Right atrium auricular region (tissue), 2 donors: ENCODE data around the gene RBM24. TPM values are rescaled to one million over a fixed set of nuclear protein-coding genes. Genes with fewer than 3 reads are reported as not detected.

Experiments
- DNase-seq: peaks from one replicate; pipeline ENCODE4 v3.0.0-alpha.2; 2019; ENCODE audit warnings: low spot score
- H3K27ac ChIP-seq, 2 donors: fragments of 200-600 bp; sonication (generic); 1 replicate in 1 of 2; 2 replicates in 1 of 2; pipeline ENCODE4 v1.5.1; 2016 to 2019
- H3K27me3 ChIP-seq, 2 donors: fragments of 200-600 bp; sonication (generic); one replicate each; pipeline versions ENCODE4 v1.5.1 to v1.6.0; 2017 to 2019
- H3K36me3 ChIP-seq: fragments of 200-600 bp; sonication (generic); one replicate; pipeline ENCODE4 v1.5.1; 2016
- H3K4me1 ChIP-seq, 2 donors: fragments of 200-600 bp; sonication (generic); one replicate each; pipeline versions ENCODE4 v1.5.1 to v1.6.0; 2017 to 2019
- H3K4me3 ChIP-seq, 2 donors: fragments of 200-600 bp; sonication (generic); 1 replicate in 1 of 2; 2 replicates in 1 of 2; pipeline ENCODE4 v1.5.1; 2017 to 2019; ENCODE audit warnings: mild to moderate bottlenecking in 1 of 2, moderate library complexity in 1 of 2
- H3K9me3 ChIP-seq, 2 donors: fragments of 200-600 bp; sonication (generic); one replicate each; pipeline ENCODE4 v1.5.1; 2019
- CTCF ChIP-seq, 2 donors: fragments of 200-600 bp; sonication (generic); IDR thresholded peaks; one replicate each; pipeline ENCODE4 v1.5.1; 2019; ENCODE audit warnings: antibody characterized with exemption in 2 of 2
- total RNA-seq, 2 donors: library from RNA; depleted of rRNA; stranded (reverse); fragments of >200 nt; gene quantifications; one replicate each; pipeline ENCODE4 v1.1.0, GENCODE V29; 2016

RBM24 gene
- total RNA-seq, 2 donors from 2014 or later: 133 to 194 TPM

- TF ChIP-seq CTCF (IDR thresholded peaks at IDR 0.05): no peak
- Histone ChIP-seq H3K9me3 (no peaks in the 10 kb centered on the region), H3K36me3 (no peaks in the 10 kb centered on the region), H3K4me3 (no peak overlapping the region), H3K27ac (no peak overlapping the region), H3K4me1 (no peaks in the 10 kb centered on the region), H3K27me3 (no peaks in the 10 kb centered on the region)
- no peak for DNase-seq
These were observed 50.1 kb downstream of the RBM24 start for GRCh38 chr6:17331238-17331637.

- Histone ChIP-seq H3K4me1 (no peaks in the 10 kb centered on the region), H3K36me3 (no peaks in the 10 kb centered on the region), H3K27ac (no peak overlapping the region), H3K9me3 (no peaks in the 10 kb centered on the region), H3K4me3 (no peak overlapping the region), H3K27me3 (no peaks in the 10 kb centered on the region)
- no peak for DNase-seq
- no peak for TF ChIP-seq CTCF (IDR thresholded peaks at IDR 0.05)
These were observed 53.1 kb downstream of the RBM24 start for GRCh38 chr6:17334265-17334664.

GRCh38 chr6:17336425-17336824 lies 55.3 kb downstream of the RBM24 start:
- no peak for DNase-seq
- no peak for TF ChIP-seq CTCF (IDR thresholded peaks at IDR 0.05)
- Histone ChIP-seq H3K9me3 (no peaks in the 10 kb centered on the region), H3K36me3 (no peaks in the 10 kb centered on the region), H3K27ac (no peak overlapping the region), H3K4me1 (no peaks in the 10 kb centered on the region), H3K27me3 (no peaks in the 10 kb centered on the region), H3K4me3 (no peak overlapping the region)

GRCh38 chr6:17339308-17339670 lies 58.1 kb downstream of the RBM24 start:
- H3K4me1 ChIP-seq: no peaks in the 10 kb centered on the region
- H3K9me3 ChIP-seq: no peaks in the 10 kb centered on the region
- no peak for TF ChIP-seq CTCF (IDR thresholded peaks at IDR 0.05)
- H3K4me3 ChIP-seq: no peak overlapping the region
- no peak for DNase-seq
- H3K27ac ChIP-seq: no peak overlapping the region
- H3K36me3 ChIP-seq: no peaks in the 10 kb centered on the region
- no peaks in the 10 kb centered on the region for H3K27me3 ChIP-seq

GRCh38 chr6:17341117-17341805 lies 60.1 kb downstream of the RBM24 start:
- TF ChIP-seq CTCF (IDR thresholded peaks at IDR 0.05): no peak
- DNase-seq: no peak
- Histone ChIP-seq H3K27ac (no peak overlapping the region), H3K4me3 (no peak overlapping the region), H3K9me3 (no peaks in the 10 kb centered on the region), H3K36me3 (no peaks in the 10 kb centered on the region), H3K27me3 (no peaks in the 10 kb centered on the region), H3K4me1 (no peaks in the 10 kb centered on the region)

- Histone ChIP-seq H3K9me3 (no peaks in the 10 kb centered on the region), H3K27ac (no peak overlapping the region), H3K4me3 (no peak overlapping the region), H3K36me3 (no peaks in the 10 kb centered on the region), H3K27me3 (no peaks in the 10 kb centered on the region), H3K4me1 (no peaks in the 10 kb centered on the region)
- TF ChIP-seq CTCF (IDR thresholded peaks at IDR 0.05): no peak
- DNase-seq: no peak
These were observed 60.7 kb downstream of the RBM24 start for GRCh38 chr6:17341891-17342290.
